Sciatic nerve (tissue), 2 donors: ENCODE results near the gene RPL5. TPM values are rescaled to one million over a fixed set of nuclear protein-coding genes. Genes with fewer than 3 reads are reported as not detected.

ENCODE experiments used
- ATAC-seq: fragments of 200-7000 bp; cut with Tn5 transposase; one replicate; pipeline ENCODE4 v1.9.1; 2020; ENCODE audit warnings: mild to moderate bottlenecking, moderate library complexity
- DNase-seq: peaks from one replicate; pipeline ENCODE4 v3.0.0-alpha.2; 2020; ENCODE audit warnings: low spot score
- intact Hi-C: fragments of 100-400 bp; cut with DNase I; formaldehyde crosslinking; loops from one replicate; pipeline ENCODE4 v1.14.2; 2022
- total RNA-seq: library from RNA; stranded (reverse); fragmentation: NEBNext Ultra II Directional; extraction: Animal tissue kit (Norgen Biotek cat#: 25700); gene quantifications from one replicate; pipeline ENCODE4 v1.2.1, GENCODE V29; 2021
- donor health status: DM: no; HTN: no; CAD: no.
- donor health status: DM: no; HTN: no; CAD: no.

The RPL5 gene
- total RNA-seq, 1 donor from 2014 or later = 780 TPM

- intact Hi-C loops = no loop called here
- ATAC-seq = no peak
- DNase-seq = no peak
Observed at GRCh38 chr1:92848201-92848600, 16.4 kb downstream of the RPL5 start.

- ATAC-seq (no peak), DNase-seq (no peak)
- intact Hi-C loops = no loop called here
Observed at GRCh38 chr1:92850019-92850418, 18.2 kb downstream of the RPL5 start.

- intact Hi-C loops = no loop called here
- no peak for DNase-seq
- ATAC-seq = no peak
Observed at GRCh38 chr1:92851729-92852128, 19.9 kb downstream of the RPL5 start.

- DNase-seq (no peak), ATAC-seq (no peak)
- intact Hi-C loops = no loop called here
Observed at GRCh38 chr1:92853299-92853698, 21.5 kb downstream of the RPL5 start.

- ATAC-seq (no peak), DNase-seq (no peak)
- intact Hi-C loops = no loop called here
Observed at GRCh38 chr1:92854101-92854785, 22.4 kb downstream of the RPL5 start.

- ATAC-seq (no peak), DNase-seq (no peak)
- intact Hi-C loops = loop anchor here (5.0 kb wide), 1 partner anchor 137 kb away; no protein-coding TSS in a partner anchor
Observed at GRCh38 chr1:92855236-92855635, 23.4 kb downstream of the RPL5 start.

GRCh38 chr1:92857817-92858216 lies 26.0 kb downstream of the RPL5 start:
- intact Hi-C loops = loop anchor here (5.0 kb wide), 1 partner anchor 134 kb away; no protein-coding TSS in a partner anchor
- DNase-seq (no peak), ATAC-seq (no peak)

- intact Hi-C loops = loop anchor here (5.0 kb wide), 1 partner anchor 134 kb away; no protein-coding TSS in a partner anchor
- DNase-seq = no peak
- ATAC-seq = peak; percentile 84
Observed at GRCh38 chr1:92858564-92859399, 26.9 kb downstream of the RPL5 start.

GRCh38 chr1:92859400-92860039 lies 27.7 kb downstream of the RPL5 start:
- peak; percentile 18 for ATAC-seq
- intact Hi-C loops = loop anchor here (5.0 kb wide), 1 partner anchor 133 kb away; no protein-coding TSS in a partner anchor
- DNase-seq = no peak

- DNase-seq = no peak
- ATAC-seq = no peak
- intact Hi-C loops = no loop called here
Observed at GRCh38 chr1:92862605-92863004, 30.8 kb downstream of the RPL5 start.

GRCh38 chr1:92864131-92864530 lies 32.3 kb downstream of the RPL5 start:
- intact Hi-C loops = no loop called here
- DNase-seq (no peak), ATAC-seq (no peak)

- DNase-seq (no peak), ATAC-seq (no peak)
- intact Hi-C loops = no loop called here
Observed at GRCh38 chr1:92870591-92870990, 38.8 kb downstream of the RPL5 start.

GRCh38 chr1:92872719-92873118 lies 40.9 kb downstream of the RPL5 start:
- no peak for ATAC-seq
- intact Hi-C loops = no loop called here

GRCh38 chr1:92874987-92875386 lies 43.1 kb downstream of the RPL5 start:
- intact Hi-C loops = no loop called here
- no peak for ATAC-seq

More at GRCh38 chr1:92872719-92873118, 40.9 kb downstream of the RPL5 start:
- DNase-seq = no peak

GRCh38 chr1:92876351-92876750 lies 44.5 kb downstream of the RPL5 start:
- no peak for DNase-seq
- intact Hi-C loops = no loop called here
- no peak for ATAC-seq

More at GRCh38 chr1:92874987-92875386, 43.1 kb downstream of the RPL5 start:
- DNase-seq = no peak

GRCh38 chr1:92877081-92877711 lies 45.4 kb downstream of the RPL5 start:
- ATAC-seq (no peak), DNase-seq (no peak)
- intact Hi-C loops = no loop called here

GRCh38 chr1:92877792-92878191 lies 46.0 kb downstream of the RPL5 start:
- no peak for DNase-seq
- intact Hi-C loops = no loop called here
- no peak for ATAC-seq

- no peak for DNase-seq
- ATAC-seq = no peak
- intact Hi-C loops = no loop called here
Observed at GRCh38 chr1:92879316-92879968, 47.6 kb downstream of the RPL5 start.

- DNase-seq (no peak), ATAC-seq (no peak)
- intact Hi-C loops = no loop called here
Observed at GRCh38 chr1:92881391-92881790, 49.6 kb downstream of the RPL5 start.
